ENCODE data around the gene TNFSF9.
"Not testable (repeated sequence)": the region's sequence is repeated elsewhere in the genome, so short reads cannot be mapped to it uniquely, and the experiment has no call there.

DNA sequence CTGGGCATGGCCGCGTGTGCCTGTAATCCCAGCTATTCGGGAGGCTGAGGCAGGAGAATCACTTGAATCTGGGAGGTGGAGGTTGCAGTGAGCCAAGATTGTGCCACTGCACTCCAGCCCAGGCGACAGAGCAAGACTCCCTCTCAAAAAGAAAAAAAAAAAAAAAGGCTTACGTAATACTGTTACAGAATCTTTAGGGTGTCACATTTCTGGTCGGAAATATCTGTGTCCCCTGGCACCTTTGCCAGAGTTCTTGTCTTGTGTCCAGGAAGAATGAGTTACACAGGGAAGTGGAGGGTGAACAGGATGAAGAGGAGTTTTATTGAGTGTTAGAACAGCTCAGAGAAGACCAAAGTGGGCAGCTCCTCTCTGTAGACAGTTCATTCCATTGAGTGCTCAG lies 19.9 kb downstream of the TNFSF9 start:
- TF ChIP-seq POLR2A (IDR thresholded peaks at IDR 0.05) = not testable (repeated sequence)
- TF ChIP-seq, protein P1, sequence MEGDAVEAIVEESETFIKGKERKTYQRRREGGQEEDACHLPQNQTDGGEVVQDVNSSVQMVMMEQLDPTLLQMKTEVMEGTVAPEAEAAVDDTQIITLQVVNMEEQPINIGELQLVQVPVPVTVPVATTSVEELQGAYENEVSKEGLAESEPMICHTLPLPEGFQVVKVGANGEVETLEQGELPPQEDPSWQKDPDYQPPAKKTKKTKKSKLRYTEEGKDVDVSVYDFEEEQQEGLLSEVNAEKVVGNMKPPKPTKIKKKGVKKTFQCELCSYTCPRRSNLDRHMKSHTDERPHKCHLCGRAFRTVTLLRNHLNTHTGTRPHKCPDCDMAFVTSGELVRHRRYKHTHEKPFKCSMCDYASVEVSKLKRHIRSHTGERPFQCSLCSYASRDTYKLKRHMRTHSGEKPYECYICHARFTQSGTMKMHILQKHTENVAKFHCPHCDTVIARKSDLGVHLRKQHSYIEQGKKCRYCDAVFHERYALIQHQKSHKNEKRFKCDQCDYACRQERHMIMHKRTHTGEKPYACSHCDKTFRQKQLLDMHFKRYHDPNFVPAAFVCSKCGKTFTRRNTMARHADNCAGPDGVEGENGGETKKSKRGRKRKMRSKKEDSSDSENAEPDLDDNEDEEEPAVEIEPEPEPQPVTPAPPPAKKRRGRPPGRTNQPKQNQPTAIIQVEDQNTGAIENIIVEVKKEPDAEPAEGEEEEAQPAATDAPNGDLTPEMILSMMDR (IDR thresholded peaks at IDR 0.05) = not testable (repeated sequence)

All from body of pancreas (tissue), 4 donors.